Activated CD8-positive, alpha-beta T cell treated with anti-CD3 and anti-CD28 coated beads for 36 hours (primary cell): ENCODE results near the gene IGDCC3. TPM values are rescaled to one million over a fixed set of nuclear protein-coding genes. Genes with fewer than 3 reads are reported as not detected.

ENCODE experiments used
- ATAC-seq: fragments of 200-7000 bp; cut with Tn5 transposase; one replicate; pipeline ENCODE4 v1.10.0; 2021; ENCODE audit warnings: mild to moderate bottlenecking, moderate library complexity
- CTCF ChIA-PET: fragments of 350-600 bp; sonication (Branson Sonifier 250); formaldehyde crosslinking; loops from one replicate; lab custom pipeline; 2021; ENCODE audit warnings: antibody characterized with exemption; lab: Charles Lee
- POLR2A ChIA-PET: fragments of 350-600 bp; sonication (Branson Sonifier 250); formaldehyde crosslinking; loops from one replicate; lab custom pipeline; 2021; ENCODE audit warnings: antibody characterized with exemption; lab: Charles Lee
- DNase-seq: peaks from one replicate; pipeline ENCODE4 v3.0.0-alpha.2; 2020
- H3K27ac Mint-ChIP-seq: one replicate; pipeline ENCODE4 v1.8.0; 2021; ENCODE audit warnings: mild to moderate bottlenecking, mixed read lengths
- H3K27me3 Mint-ChIP-seq: one replicate; pipeline ENCODE4 v1.8.0; 2021; ENCODE audit warnings: mixed read lengths
- H3K36me3 Mint-ChIP-seq: one replicate; pipeline ENCODE4 v1.8.0; 2021; ENCODE audit warnings: low read depth, mixed read lengths
- H3K4me1 Mint-ChIP-seq: one replicate; pipeline ENCODE4 v1.8.0; 2021; ENCODE audit warnings: low read depth, mixed read lengths
- H3K4me3 Mint-ChIP-seq: one replicate; pipeline ENCODE4 v1.8.0; 2021; ENCODE audit warnings: mild to moderate bottlenecking, moderate library complexity, mixed read lengths
- H3K9me3 Mint-ChIP-seq: one replicate; pipeline ENCODE4 v1.8.0; 2021; ENCODE audit warnings: mixed read lengths
- intact Hi-C: fragments of 100-400 bp; cut with micrococcal nuclease; formaldehyde crosslinking; loops from one replicate; pipeline ENCODE4 v1.10.0; 2022
- total RNA-seq, 2 experiments: library from RNA; stranded (reverse); gene quantifications; one replicate each; pipeline ENCODE4 v1.2.3, GENCODE V29; 2021
- TF ChIP-seq, protein P1 (sequence below): fragments of 200-600 bp; IDR thresholded peaks from one replicate; pipeline ENCODE4 v1.8.0; 2022; ENCODE audit warnings: antibody characterized with exemption, mild to moderate bottlenecking

IGDCC3 gene
- total RNA-seq, 2 experiments from 2014 or later: not detected

GRCh38 chr15:65394936-65395335 is 17.1 kb upstream of the IGDCC3 start:
- CTCF ChIA-PET: interaction anchor here (1.8 to 2.6 kb wide), 3 partner anchors 9 to 77 kb away, joined by 8 to 21 read pairs (median 12); no protein-coding TSS in a partner anchor
- intact Hi-C loops: no loop called here
- no peak overlapping the region for H3K27ac Mint-ChIP-seq

DNA sequence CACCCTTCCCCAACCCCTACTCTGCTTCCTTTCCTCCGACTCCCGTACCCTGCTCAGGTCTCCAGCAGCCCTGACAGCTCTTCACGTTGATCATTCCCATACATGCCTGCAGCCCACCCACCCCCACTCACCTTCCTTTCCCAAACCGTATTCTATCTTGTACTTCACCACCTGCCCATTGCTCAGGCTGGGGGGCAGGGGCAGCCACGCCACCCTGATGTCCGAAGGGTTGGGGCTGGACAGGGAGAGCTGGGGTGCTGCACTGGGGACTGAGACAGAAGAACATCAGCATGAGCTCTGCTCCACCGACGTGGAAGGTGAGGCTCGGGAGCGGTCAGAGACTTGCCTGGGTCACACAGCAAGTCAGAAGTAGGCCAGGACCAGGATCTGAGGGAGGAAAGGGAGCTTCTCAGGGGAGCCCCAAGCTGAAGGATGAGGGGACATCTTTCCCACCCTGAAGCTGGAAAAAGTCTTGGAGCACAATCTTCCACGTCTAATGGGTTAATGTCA is 16.5 kb upstream of the IGDCC3 start:
- no peaks in the 10 kb centered on the region for H3K9me3 Mint-ChIP-seq
- TF ChIP-seq, protein P1, sequence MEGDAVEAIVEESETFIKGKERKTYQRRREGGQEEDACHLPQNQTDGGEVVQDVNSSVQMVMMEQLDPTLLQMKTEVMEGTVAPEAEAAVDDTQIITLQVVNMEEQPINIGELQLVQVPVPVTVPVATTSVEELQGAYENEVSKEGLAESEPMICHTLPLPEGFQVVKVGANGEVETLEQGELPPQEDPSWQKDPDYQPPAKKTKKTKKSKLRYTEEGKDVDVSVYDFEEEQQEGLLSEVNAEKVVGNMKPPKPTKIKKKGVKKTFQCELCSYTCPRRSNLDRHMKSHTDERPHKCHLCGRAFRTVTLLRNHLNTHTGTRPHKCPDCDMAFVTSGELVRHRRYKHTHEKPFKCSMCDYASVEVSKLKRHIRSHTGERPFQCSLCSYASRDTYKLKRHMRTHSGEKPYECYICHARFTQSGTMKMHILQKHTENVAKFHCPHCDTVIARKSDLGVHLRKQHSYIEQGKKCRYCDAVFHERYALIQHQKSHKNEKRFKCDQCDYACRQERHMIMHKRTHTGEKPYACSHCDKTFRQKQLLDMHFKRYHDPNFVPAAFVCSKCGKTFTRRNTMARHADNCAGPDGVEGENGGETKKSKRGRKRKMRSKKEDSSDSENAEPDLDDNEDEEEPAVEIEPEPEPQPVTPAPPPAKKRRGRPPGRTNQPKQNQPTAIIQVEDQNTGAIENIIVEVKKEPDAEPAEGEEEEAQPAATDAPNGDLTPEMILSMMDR: no peak
- no peak overlapping the region for H3K27ac Mint-ChIP-seq
- ATAC-seq: no peak
- ChIA-PET CTCF (interaction anchor here (1.1 to 2.6 kb wide), 4 partner anchors 9 to 76 kb away, joined by 3 to 21 read pairs (median 10); no protein-coding TSS in a partner anchor), POLR2A (interaction anchor here (0.5 to 1.7 kb wide), 3 partner anchors 12 to 205 kb away, joined by 3 to 4 read pairs (median 3); partner anchors contain the start of gene RNU5B-1)
- peaks cover 5% of the 10 kb centered on the region for H3K4me1 Mint-ChIP-seq
- H3K36me3 Mint-ChIP-seq: no peaks in the 10 kb centered on the region
- no peak overlapping the region for H3K4me3 Mint-ChIP-seq
- intact Hi-C loops: no loop called here
- no peak for DNase-seq
- H3K27me3 Mint-ChIP-seq: peaks cover 44% of the 10 kb centered on the region

More at GRCh38 chr15:65394936-65395335, 17.1 kb upstream of the IGDCC3 start:
- Mint-ChIP-seq H3K36me3 (no peaks in the 10 kb centered on the region), H3K4me1 (peaks cover 5% of the 10 kb centered on the region), H3K4me3 (no peak overlapping the region), H3K27me3 (peaks cover 49% of the 10 kb centered on the region), H3K9me3 (no peaks in the 10 kb centered on the region)
- no peak for DNase-seq
- POLR2A ChIA-PET: interaction anchor here (1.1 to 1.7 kb wide), 2 partner anchors 13 to 90 kb away, joined by 3 to 4 read pairs; partner anchors contain the start of gene RNU5B-1
- TF ChIP-seq, protein P1: no peak
- ATAC-seq: no peak

GRCh38 chr15:65393557-65393956 is 15.8 kb upstream of the IGDCC3 start:
- ChIA-PET POLR2A (interaction anchor here (0.5 to 1.7 kb wide), 2 partner anchors 89 to 206 kb away, joined by 3 to 4 read pairs; partner anchors contain the start of gene RNU5B-1), CTCF (interaction anchor here (1.1 to 2.6 kb wide), 5 partner anchors 8 to 75 kb away, joined by 3 to 21 read pairs (median 8); no protein-coding TSS in a partner anchor)
- no peak for ATAC-seq
- Mint-ChIP-seq H3K27me3 (peaks cover 44% of the 10 kb centered on the region), H3K4me1 (peaks cover 5% of the 10 kb centered on the region), H3K36me3 (no peaks in the 10 kb centered on the region), H3K9me3 (no peaks in the 10 kb centered on the region), H3K27ac (no peak overlapping the region), H3K4me3 (no peak overlapping the region)
- no peak for DNase-seq
- TF ChIP-seq, protein P1: no peak
- intact Hi-C loops: no loop called here

DNA sequence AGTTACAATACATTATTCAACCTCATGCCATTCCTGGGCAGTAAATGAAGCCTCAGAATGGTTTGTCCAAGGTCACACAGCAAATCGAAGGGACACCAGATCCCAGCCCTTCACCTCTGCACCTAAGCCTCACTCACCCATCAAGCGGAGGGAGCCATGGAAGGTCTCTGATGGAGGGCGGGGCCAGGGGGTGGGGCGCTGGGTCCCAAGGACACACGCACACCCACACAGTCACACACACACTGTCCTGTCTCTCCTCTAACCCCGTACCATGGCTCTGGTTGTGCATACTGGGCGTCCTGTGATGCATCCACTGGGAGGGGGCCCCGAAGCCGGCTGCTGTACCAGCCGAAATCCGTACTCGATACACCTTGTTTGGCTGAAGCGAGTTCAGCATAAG is 15.3 kb upstream of the IGDCC3 start:
- H3K27me3 Mint-ChIP-seq: peaks cover 43% of the 10 kb centered on the region
- TF ChIP-seq, protein P1: no peak
- H3K9me3 Mint-ChIP-seq: no peaks in the 10 kb centered on the region
- ATAC-seq (no peak), DNase-seq (no peak)
- no peak overlapping the region for H3K27ac Mint-ChIP-seq
- peaks cover 5% of the 10 kb centered on the region for H3K4me1 Mint-ChIP-seq
- intact Hi-C loops: no loop called here
- ChIA-PET POLR2A (interaction anchor here (0.7 to 1.7 kb wide), 2 partner anchors 65 to 88 kb away, joined by 4 read pairs; partner anchors contain the start of gene RNU5B-1), CTCF (interaction anchor here (1.3 to 2.6 kb wide), 4 partner anchors 8 to 75 kb away, joined by 3 to 21 read pairs (median 8); no protein-coding TSS in a partner anchor)
- no peak overlapping the region for H3K4me3 Mint-ChIP-seq
- H3K36me3 Mint-ChIP-seq: no peaks in the 10 kb centered on the region

- intact Hi-C loops: no loop called here
- Mint-ChIP-seq H3K4me1 (peaks cover 5% of the 10 kb centered on the region), H3K27me3 (peaks cover 39% of the 10 kb centered on the region), H3K27ac (no peak overlapping the region), H3K4me3 (no peak overlapping the region), H3K9me3 (no peaks in the 10 kb centered on the region), H3K36me3 (no peaks in the 10 kb centered on the region)
- no peak for ATAC-seq
- CTCF ChIA-PET: interaction anchor here (1.4 to 2.3 kb wide), 2 partner anchors 10 to 74 kb away, joined by 3 to 9 read pairs; no protein-coding TSS in a partner anchor
- POLR2A ChIA-PET: interaction anchor here (0.6 to 0.7 kb wide), 2 partner anchors 25 to 47 kb away, joined by 3 read pairs; no protein-coding TSS in a partner anchor
- DNase-seq: no peak
- TF ChIP-seq, protein P1: no peak
Measured at GRCh38 chr15:65392368-65392767, 14.6 kb upstream of the IGDCC3 start.
